K562 (cell line): ENCODE data around the gene MEPE. TPM values are rescaled to one million over a fixed set of nuclear protein-coding genes. Genes with fewer than 3 reads are reported as not detected.

Experiments
- ATAC-seq: fragments of 200-7000 bp; cut with Tn5 transposase; 3 replicates; pipeline ENCODE4 v1.9.1; 2020; ENCODE audit warnings: moderate library complexity
- BruUV-seq: library from RNA; stranded (reverse); fragments of 400-500 nt; replicated peaks from 2 replicates; lab custom pipeline; 2021; lab: Mats Ljungman, UMichigan
- CTCF ChIA-PET: fragments of 300-600 bp; formaldehyde crosslinking; extraction: SDS; loops from one replicate; lab custom pipeline; 2021; ENCODE audit warnings: low intra/inter-chr PET ratio; lab: Yijun Ruan, JAX
- POLR2A ChIA-PET: fragments of 300-600, 350-650 bp; sonication (Branson Sonifier 250); formaldehyde crosslinking; extraction: SDS; loops from one replicate; lab custom pipeline; 2021; ENCODE audit warnings: antibody characterized with exemption, inconsistent platforms; lab: Yijun Ruan, JAX
- DNase-seq, 4 experiments: peaks; one replicate each; pipeline versions ENCODE4 v3.0.0 to v3.0.0-alpha.2; 2011 to 2018; ENCODE audit warnings: low spot score in 3 of 4, mixed read lengths in 3 of 4; ENCODE audit errors: extremely low read depth in 1 of 4
- FAIRE-seq: peaks from 2 replicates; lab custom pipeline; 2011; peaks lifted over from hg19 to GRCh38; lab: Jason Lieb, UNC
- H2AFZ ChIP-seq: 2 replicates; pipeline ENCODE4 v1.6.0; 2011; ENCODE audit warnings: low read depth, low read length, control low read depth, inconsistent platforms
- H3K27ac ChIP-seq: fragments of 200-600 bp; 3 replicates; pipeline ENCODE4 v1.8.0; 2011; ENCODE audit warnings: low read depth, mild to moderate bottlenecking, control low read depth, inconsistent platforms, low read length, moderate library complexity, mixed read lengths; ENCODE audit errors: extremely low read depth
- H3K27me3 ChIP-seq, 2 experiments: fragments of 300-600 bp in 1 of 2; 2 replicates in 1 of 2; 3 replicates in 1 of 2; pipeline versions ENCODE4 v1.6.0 to v1.8.0; 2011; ENCODE audit warnings: inconsistent platforms in 2 of 2, low read length in 2 of 2, mild to moderate bottlenecking in 1 of 2, mixed read lengths in 1 of 2, moderate library complexity in 1 of 2; ENCODE audit not compliant: control insufficient read depth in 2 of 2, insufficient read depth in 2 of 2
- H3K36me3 ChIP-seq: fragments of 300-600 bp; 3 replicates; pipeline ENCODE4 v1.8.0; 2011; ENCODE audit warnings: mild to moderate bottlenecking, low read length, inconsistent platforms; ENCODE audit not compliant: control insufficient read depth, insufficient read depth
- H3K4me1 ChIP-seq, 2 experiments: fragments of 200-600 bp in 1 of 2; replicated peaks in 1 of 2; 2 replicates in 1 of 2; 3 replicates in 1 of 2; pipeline versions ENCODE4 v1.5.1 to v1.8.0; 2011; ENCODE audit warnings: inconsistent platforms in 2 of 2, low read length in 2 of 2, mild to moderate bottlenecking in 1 of 2, mixed read lengths in 1 of 2, moderate library complexity in 1 of 2; ENCODE audit not compliant: control insufficient read depth in 2 of 2, insufficient read depth in 2 of 2
- H3K4me2 ChIP-seq: 2 replicates; pipeline ENCODE4 v1.6.1; 2011; ENCODE audit warnings: low read length, control low read depth, inconsistent platforms, mixed read lengths; ENCODE audit not compliant: insufficient read depth
- H3K4me3 ChIP-seq: fragments of 200-600 bp; sonication (generic), shearing (Covaris generic); 2 replicates; pipeline ENCODE4 v1.5.1; 2016; ENCODE audit warnings: control low read depth, inconsistent platforms
- H3K79me2 ChIP-seq: fragments of 200-600 bp; 3 replicates; pipeline ENCODE4 v1.8.0; 2011; ENCODE audit warnings: low read length, inconsistent platforms; ENCODE audit not compliant: control insufficient read depth, insufficient read depth
- H3K9ac ChIP-seq, 2 experiments: 2 replicates each; pipeline versions ENCODE4 v1.6.0 to v1.6.1; 2011; ENCODE audit warnings: low read depth in 2 of 2, low read length in 2 of 2, control low read depth in 1 of 2, inconsistent platforms in 1 of 2, mild to moderate bottlenecking in 1 of 2, mixed read lengths in 1 of 2; ENCODE audit not compliant: insufficient read depth in 1 of 2
- H3K9me1 ChIP-seq: one replicate; pipeline ENCODE4 v1.6.0; 2011; ENCODE audit warnings: inconsistent platforms, mild to moderate bottlenecking, low read length, moderate library complexity; ENCODE audit not compliant: control insufficient read depth, insufficient read depth
- H3K9me3 ChIP-seq: replicated peaks from 2 replicates; pipeline ENCODE4 v1.5.1; 2011; ENCODE audit warnings: low read depth, low read length, inconsistent platforms; ENCODE audit not compliant: control insufficient read depth, insufficient read depth
- H4K20me1 ChIP-seq: replicated peaks from 2 replicates; pipeline ENCODE4 v1.6.1; 2011; ENCODE audit warnings: low read length, inconsistent platforms, mixed read lengths; ENCODE audit not compliant: control insufficient read depth, insufficient read depth
- ERF ChIP-seq: fragments of 450-650 bp; formaldehyde crosslinking; IDR thresholded peaks from 2 replicates; pipeline ENCODE4 v1.4.0; 2020; ENCODE audit warnings: mild to moderate bottlenecking, mixed read lengths
- KLF1 ChIP-seq: fragments of 450-650 bp; IDR thresholded peaks from 2 replicates; pipeline ENCODE4 v1.6.1; 2016; ENCODE audit warnings: missing genetic modification characterization, missing compliant biosample characterization
- LARP7 ChIP-seq: fragments of 450-650 bp; IDR thresholded peaks from 2 replicates; pipeline ENCODE4 v1.6.1; 2016
- SOX6 ChIP-seq: fragments of 450-650 bp; IDR thresholded peaks from 2 replicates; pipeline ENCODE4 v1.6.1; 2014; ENCODE audit warnings: mild to moderate bottlenecking
- ZBTB33 ChIP-seq: sonication (generic); formaldehyde crosslinking; IDR thresholded peaks from 2 replicates; pipeline ENCODE4 v1.8.1; 2023; ENCODE audit warnings: mild to moderate bottlenecking, missing genetic modification reagents
- ZNF282 ChIP-seq: sonication (generic); formaldehyde crosslinking; IDR thresholded peaks from 2 replicates; pipeline ENCODE4 v1.8.1; 2023; ENCODE audit warnings: missing genetic modification reagents
- WGBS: fragments of 100-300 bp; shearing (Covaris generic); methylation state at CpG from one replicate; pipeline ENCODE4 v1.1.6; 2016; ENCODE audit warnings: low coverage, mixed read lengths; ENCODE audit not compliant: insufficient coverage; ENCODE audit errors: missing lambda C conversion rate; 5-methylcytosine and 5-hydroxymethylcytosine counted together
- in situ Hi-C: fragments of 300-500 bp; cut with MboI; formaldehyde crosslinking; loops from 4 replicates; pipeline ENCODE4 v1.15.0; 2018; ENCODE audit warnings: inconsistent platforms, mixed read lengths
- intact Hi-C: fragments of 100-400 bp; cut with micrococcal nuclease; formaldehyde crosslinking; loops from 2 replicates; pipeline ENCODE4 v1.14.2; 2022
- polyA plus RNA-seq, 8 experiments: library from polyadenylated mRNA; depleted of rRNA in 4 of 8; stranded (reverse) in 5 of 8; unstranded in 3 of 8; fragments of >200 nt; fragmentation: Nextera tagmentation in 2 of 8; fragmentation: Illumina TruSeq in 1 of 8; extraction: Ambion mirVana in 2 of 8; extraction: Trizol in 1 of 8; gene quantifications; 2 replicates each; pipeline versions ENCODE4 v1.2.1 to v1.2.3, GENCODE V29; 2011 to 2014; ENCODE audit warnings: inconsistent platforms in 1 of 8, missing spikeins in 1 of 8
- total RNA-seq, 7 experiments: library from RNA; depleted of rRNA in 6 of 7; stranded (reverse); fragments of >200 nt in 6 of 7; fragmentation: Illumina TruSeq in 2 of 7; extraction: Trizol in 2 of 7; gene quantifications; 2 replicates each; pipeline versions ENCODE4 v1.2.1 to v1.2.3, GENCODE V29; 2011 to 2021; ENCODE audit warnings: low replicate concordance in 1 of 7
- TF ChIP-seq, protein P1 (sequence below): fragments of 450-650 bp; IDR thresholded peaks from 2 replicates; pipeline ENCODE4 v1.6.1; 2017; ENCODE audit warnings: antibody characterized with exemption

The MEPE gene
- total and polyA plus RNA-seq, 9 of the 15 experiments (the other 6 are each of a cell fraction or from before 2014, with no cell fraction given), result not detected

GRCh38 chr4:87846226-87846625 lies 13.5 kb downstream of the MEPE start (continued):
- TF ChIP-seq, protein P1, sequence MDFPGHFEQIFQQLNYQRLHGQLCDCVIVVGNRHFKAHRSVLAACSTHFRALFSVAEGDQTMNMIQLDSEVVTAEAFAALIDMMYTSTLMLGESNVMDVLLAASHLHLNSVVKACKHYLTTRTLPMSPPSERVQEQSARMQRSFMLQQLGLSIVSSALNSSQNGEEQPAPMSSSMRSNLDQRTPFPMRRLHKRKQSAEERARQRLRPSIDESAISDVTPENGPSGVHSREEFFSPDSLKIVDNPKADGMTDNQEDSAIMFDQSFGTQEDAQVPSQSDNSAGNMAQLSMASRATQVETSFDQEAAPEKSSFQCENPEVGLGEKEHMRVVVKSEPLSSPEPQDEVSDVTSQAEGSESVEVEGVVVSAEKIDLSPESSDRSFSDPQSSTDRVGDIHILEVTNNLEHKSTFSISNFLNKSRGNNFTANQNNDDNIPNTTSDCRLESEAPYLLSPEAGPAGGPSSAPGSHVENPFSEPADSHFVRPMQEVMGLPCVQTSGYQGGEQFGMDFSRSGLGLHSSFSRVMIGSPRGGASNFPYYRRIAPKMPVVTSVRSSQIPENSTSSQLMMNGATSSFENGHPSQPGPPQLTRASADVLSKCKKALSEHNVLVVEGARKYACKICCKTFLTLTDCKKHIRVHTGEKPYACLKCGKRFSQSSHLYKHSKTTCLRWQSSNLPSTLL, result no peak
- TF ChIP-seq ERF (CRISPR knock-in tag) (no peak), ZNF282 (CRISPR knock-in tag) (no peak), LARP7 (no peak), SOX6 (no peak)

DNA sequence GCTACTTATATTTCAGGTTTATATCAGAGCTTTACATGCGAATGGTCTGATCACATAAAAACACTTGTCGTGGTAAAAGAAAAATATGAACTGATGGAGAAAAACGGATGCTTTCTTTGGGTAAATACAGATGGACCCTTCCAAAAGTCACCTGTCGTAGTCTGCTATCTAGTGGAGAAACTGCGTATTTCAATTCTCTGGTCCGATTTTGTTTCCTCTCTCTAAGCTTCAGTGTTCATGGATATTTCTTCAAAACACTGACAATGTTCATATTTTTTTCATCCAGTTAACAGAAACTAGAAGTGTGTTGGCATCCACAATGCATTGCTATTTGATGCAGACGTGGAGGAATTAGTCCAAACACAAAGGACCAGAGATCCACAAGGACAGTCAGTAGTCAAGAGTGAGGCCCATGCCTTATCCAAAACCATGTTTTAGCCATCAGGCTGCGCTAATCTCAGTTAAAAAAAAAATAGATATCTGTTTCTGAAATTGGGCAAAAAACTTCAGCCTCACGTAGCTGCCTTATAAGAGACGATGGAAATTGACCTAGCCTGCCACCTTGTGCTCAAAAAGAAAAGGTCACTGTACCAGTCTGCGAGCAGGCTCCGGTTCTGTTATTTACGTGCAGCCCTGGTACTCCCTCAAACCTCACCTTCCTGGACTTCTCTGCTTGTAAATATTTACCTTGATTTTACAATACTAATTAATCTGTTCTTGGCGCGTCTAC lies 16.0 kb downstream of the MEPE start:
- no peak overlapping the region for H3K9ac ChIP-seq
- H3K4me1 ChIP-seq, result peaks cover 0 to 7% of the 10 kb centered on the region in 2 experiments; a peak in 1 of 5 replicates
- no peaks in the 10 kb centered on the region for H3K9me1 ChIP-seq
- ChIA-PET POLR2A (interaction anchor here (0.6 kb wide), 1 partner anchor 713 kb away, joined by 3 read pairs; no protein-coding TSS in a partner anchor), CTCF (interaction anchor here (0.6 to 2.6 kb wide), 6 partner anchors 169 to 950 kb away, joined by 3 to 20 read pairs (median 3); no protein-coding TSS in a partner anchor)
- H3K9me3 ChIP-seq, result no peaks in the 10 kb centered on the region
- BruUV-seq, result no TSS peak
- H3K36me3 ChIP-seq, result no peaks in the 10 kb centered on the region
- in situ Hi-C loops, result loop anchor here (10.0 kb wide), 2 partner anchors 584 to 954 kb away; partner anchors contain the start of gene C4orf36
- H3K4me2 ChIP-seq, result no peak overlapping the region
- no peak overlapping the region for H2AFZ ChIP-seq
- DNase-seq, result peak; percentile 37 to 59 (median 42)
- ATAC-seq, result peak; percentile 97
- no peak overlapping the region for H3K4me3 ChIP-seq
- H3K27ac ChIP-seq, result no peak overlapping the region
- WGBS, result 1% methylated on average over 15 of the region's 15 CpGs
- no peaks in the 10 kb centered on the region for H3K79me2 ChIP-seq
- H4K20me1 ChIP-seq, result no peaks in the 10 kb centered on the region
- intact Hi-C loops, result loop anchor here (1.0 to 5.0 kb wide), 2 partner anchors 351 to 578 kb away; no protein-coding TSS in a partner anchor
- H3K27me3 ChIP-seq, result 0 out of 5 replicates have a peak, but pooled peaks cover 0 to 3% of the 10 kb centered on the region in 2 experiments
- FAIRE-seq, result peak; percentile 75
- no peak for TF ChIP-seq ZBTB33 (CRISPR knock-in tag)
- TF ChIP-seq KLF1 (tag), result no peak
